ENCODE data around the gene TCTN2.

TCTN2 gene

DNA sequence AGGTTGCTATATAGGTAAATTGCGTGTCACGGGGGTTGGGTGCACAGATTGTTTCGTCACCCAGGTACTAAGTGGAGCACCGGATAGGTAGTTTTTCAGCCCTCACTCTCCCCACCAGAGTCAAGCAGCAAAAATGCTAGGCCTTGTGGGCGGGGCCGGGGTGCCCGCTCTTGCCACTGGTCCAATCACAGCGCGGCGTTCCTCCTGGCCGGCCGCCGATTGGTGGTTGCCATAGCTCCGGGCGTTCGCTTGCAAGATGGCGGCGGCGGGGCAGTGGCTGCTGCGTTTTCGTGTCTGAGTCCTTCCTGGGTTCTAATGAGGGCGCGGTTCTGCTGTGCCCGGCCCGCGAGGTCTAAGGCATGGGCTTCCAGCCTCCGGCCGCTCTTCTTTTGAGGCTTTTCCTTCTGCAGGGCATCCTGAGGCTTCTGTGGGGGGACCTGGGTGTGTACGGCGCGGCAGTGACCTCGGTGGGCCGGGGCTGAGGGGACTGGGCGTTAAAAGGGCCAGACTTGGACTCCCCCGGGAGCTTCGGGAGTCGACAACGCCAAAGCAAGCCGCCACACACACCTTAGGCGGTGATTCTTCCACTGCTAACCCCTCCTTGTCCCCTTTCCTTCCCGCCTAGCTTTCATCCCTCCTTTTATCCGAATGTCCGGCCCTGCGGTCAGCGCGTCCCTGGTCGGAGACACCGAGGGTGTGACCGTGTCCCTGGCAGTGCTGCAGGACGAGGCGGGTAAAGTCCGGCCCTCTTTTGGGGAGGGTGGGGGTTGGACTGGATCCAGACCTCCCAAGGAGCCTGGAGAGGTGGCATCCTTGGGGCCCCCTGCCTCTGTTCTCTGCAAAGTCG lies at the start of gene TCTN2:
TSS of gene TCTN2 (plus strand) at position 232 of the 847 bp plus-strand sequence. CDS start at position 360, 128 bp downstream.
- peak; percentile 82 for DNase-seq (ENCODE audit: low read depth)

- peak; percentile 12 for DNase-seq (ENCODE audit: low read depth)
Observed at GRCh38 chr12:123621619-123622530, 49.0 kb upstream of the TCTN2 start.

- DNase-seq (ENCODE audit: low read depth), result peak; percentile 95
Observed at GRCh38 chr12:123633379-123634141, 37.4 kb upstream of the TCTN2 start, which contains the start of the genes EIF2B1 and GTF2H3. TSS of gene EIF2B1 (minus strand) at chr12:123633686. CDS start at chr12:123633557, 129 bp downstream. TSS of gene GTF2H3 (plus strand) at chr12:123633829. CDS start at chr12:123633860, 31 bp downstream.

- no peak for DNase-seq (ENCODE audit: low read depth)
Observed at GRCh38 chr12:123634142-123634561, 36.8 kb upstream of the TCTN2 start.

DNA sequence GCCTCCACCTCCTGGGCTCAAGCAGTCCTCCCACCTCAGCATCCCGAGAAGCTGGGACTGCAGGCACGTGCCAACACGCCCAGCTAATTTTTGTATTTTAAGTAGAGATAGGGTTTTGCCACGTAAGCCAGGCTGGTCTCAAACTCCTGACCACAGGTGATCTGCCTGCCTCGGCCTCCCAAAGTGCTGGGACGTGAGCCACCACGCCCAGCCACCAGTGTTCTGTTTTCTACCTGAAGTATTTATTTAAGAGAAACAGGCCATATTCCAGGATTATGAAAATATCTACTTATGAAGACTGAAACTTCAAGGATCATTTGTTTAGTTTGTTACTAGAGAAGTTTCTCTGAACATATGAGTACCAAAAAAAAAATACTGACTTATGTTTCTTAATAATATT lies 27.0 kb upstream of the TCTN2 start:
- no peak for DNase-seq (ENCODE audit: low read depth)

GRCh38 chr12:123645380-123645779 lies 25.5 kb upstream of the TCTN2 start:
- no peak for DNase-seq (ENCODE audit: low read depth)

DNA sequence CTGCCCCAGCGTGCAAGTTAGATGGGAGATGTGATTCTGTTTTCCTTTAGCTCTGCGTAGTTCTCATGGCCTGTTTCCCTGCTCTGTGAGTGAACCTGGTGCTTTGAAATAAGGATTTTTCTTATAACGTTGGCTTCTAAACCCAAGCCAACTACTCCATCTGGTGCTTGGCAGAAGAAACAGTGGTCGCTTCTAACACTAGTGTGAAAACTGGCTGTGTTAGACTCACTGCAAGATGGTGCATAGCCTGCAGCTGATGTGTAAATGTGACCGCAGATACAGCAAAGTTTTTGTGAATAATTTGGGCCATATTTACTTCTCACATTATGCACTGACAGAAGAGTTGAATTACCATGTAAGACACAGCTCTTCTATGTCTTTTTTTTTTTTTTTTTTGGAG lies 25.0 kb upstream of the TCTN2 start:
- DNase-seq (ENCODE audit: low read depth), result no peak

- no peak for DNase-seq (ENCODE audit: low read depth)
Observed at GRCh38 chr12:123648401-123648800, 22.5 kb upstream of the TCTN2 start.

GRCh38 chr12:123654129-123654701 lies 16.7 kb upstream of the TCTN2 start:
- DNase-seq (ENCODE audit: low read depth), result no peak

DNA sequence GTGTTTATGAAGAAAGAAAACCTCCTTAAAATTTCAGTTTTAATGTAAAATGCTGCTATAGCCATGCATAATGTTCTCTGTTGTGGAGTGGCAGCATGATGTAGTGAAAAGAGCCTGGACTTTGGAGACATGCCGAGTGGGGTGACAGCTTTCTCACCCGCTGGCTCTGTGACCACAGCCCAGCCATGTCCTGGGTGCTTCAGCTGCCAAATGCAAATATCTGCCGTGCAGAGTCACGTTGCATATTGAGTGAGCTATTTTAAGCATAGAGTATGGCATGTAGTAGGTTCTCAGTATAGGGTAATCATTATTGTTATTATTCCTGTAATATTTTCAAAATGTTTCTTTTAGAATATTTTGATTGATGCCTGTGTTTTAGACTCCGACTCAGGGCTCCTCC lies 15.5 kb upstream of the TCTN2 start:
- DNase-seq (ENCODE audit: low read depth), result no peak

- no peak for DNase-seq (ENCODE audit: low read depth)
Observed at GRCh38 chr12:123656392-123656791, 14.5 kb upstream of the TCTN2 start.

DNA sequence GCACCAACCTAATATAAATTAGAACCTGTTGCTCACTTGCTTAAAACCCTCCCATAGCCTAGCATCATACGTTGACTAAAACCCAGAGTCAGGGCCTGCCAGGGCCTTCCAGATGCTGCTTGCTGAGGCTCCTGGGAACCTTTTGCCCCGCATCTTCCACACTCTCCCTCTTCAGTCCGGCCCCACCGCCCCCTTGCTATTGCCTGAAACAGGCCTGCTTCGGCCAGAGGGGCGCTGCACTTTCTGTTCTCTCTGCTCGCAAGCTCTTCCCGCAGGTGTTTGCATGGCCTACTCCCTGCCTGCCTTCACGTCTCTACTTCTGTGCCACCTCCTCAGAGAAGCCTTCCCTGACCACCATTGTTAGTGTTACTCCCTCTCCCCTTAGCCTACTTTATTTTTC lies 13.7 kb upstream of the TCTN2 start:
- no peak for DNase-seq (ENCODE audit: low read depth)

DNA sequence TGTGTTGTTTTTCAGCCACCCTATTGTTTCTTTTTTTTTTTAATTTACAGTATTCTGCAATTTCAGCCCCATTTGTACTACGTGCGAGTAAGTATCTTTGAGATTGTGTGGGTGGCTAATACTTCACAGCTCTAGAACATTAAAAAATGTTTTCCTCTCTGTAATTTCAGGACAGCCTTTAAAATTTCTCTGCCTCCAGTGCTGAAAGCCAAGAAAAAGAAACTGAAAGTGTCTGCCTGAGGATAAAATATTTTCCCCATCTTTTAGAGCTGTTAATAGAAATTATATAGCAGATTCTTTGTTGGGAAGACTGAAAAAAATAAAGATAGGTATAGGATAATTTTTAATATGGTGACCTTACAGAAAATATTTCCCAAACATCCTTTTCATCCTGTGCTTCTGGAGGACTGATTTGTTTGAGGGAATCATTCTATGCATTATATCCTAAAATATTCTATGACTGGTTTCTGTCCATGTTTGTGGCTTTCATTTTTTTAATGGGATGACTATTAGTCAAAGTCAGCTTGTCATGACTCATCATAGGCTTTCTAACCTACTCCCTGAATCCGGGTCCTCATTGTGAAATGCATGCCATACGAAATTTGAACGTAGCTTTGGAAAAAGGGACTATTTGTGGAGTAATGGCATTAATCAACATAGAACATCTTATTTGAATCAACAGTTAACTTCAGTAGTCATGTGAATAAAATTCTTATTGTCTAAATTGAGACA lies 10.8 kb upstream of the TCTN2 start:
- DNase-seq (ENCODE audit: low read depth), result peak; percentile 88

DNA sequence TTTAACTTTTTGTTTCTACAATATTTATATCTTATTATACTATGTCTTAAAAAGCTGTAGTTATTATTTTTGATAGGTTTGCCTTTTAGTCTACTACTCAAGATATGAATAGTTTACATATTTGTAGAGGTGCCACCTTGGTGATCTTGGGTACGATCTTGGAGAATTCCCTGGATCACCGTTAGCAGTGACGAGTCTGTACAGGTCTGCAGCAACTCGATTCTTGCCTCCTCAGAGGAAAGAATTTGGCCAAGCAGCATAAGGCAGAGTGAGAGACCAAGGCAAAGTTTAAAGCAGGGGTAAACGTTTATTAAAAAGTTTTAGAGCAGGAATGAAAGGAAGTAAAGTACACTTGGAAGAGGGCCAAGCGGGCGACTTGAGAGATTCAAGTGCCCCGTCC lies 3.1 kb upstream of the TCTN2 start:
- DNase-seq (ENCODE audit: low read depth), result no peak

DNA sequence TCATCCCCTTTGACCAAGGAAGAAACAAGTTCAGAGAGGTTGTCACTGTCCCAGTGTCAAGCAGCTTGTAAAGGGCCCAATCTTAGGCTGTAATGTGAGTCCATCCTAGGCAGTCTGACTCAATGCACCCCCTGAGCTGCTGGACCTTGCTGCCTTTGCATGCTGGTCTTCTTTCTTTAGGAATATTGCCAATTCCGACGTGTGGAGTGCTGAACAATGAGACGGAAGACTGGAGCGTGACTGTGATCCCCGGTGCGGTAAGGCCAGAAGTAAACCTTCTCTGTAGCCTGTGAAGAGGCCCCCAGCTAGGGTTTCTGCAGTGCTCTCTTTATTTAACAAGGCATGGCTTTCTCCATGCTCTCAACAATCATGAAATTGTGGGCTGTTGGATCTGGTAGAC lies 963 bp downstream of the TCTN2 start:
- DNase-seq (ENCODE audit: low read depth), result no peak

GRCh38 chr12:123675436-123675835 lies 4.5 kb downstream of the TCTN2 start:
- no peak for DNase-seq (ENCODE audit: low read depth)

GRCh38 chr12:123676616-123677320 lies 5.9 kb downstream of the TCTN2 start:
- no peak for DNase-seq (ENCODE audit: low read depth)

GRCh38 chr12:123678981-123679380 lies 8.1 kb downstream of the TCTN2 start:
- no peak for DNase-seq (ENCODE audit: low read depth)

DNA sequence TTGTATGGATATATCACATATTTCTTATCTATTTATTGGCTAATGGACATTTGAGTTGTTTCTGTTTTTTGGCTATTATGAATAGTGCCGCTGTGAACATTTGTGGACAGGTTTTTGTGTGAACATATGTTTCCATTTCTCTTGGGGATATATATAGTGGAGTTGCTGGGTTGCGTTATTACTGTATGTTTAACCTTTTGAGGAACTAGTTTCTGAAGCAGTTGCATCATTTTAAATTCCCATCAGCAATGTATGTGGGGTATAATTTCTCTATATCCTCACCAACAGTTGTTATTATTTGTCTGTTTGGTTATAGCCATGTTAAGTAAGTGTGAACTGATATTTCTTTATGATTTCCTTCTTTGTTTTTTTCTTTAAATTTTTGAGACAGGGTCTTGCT lies 10.7 kb downstream of the TCTN2 start:
- no peak for DNase-seq (ENCODE audit: low read depth)

DNA sequence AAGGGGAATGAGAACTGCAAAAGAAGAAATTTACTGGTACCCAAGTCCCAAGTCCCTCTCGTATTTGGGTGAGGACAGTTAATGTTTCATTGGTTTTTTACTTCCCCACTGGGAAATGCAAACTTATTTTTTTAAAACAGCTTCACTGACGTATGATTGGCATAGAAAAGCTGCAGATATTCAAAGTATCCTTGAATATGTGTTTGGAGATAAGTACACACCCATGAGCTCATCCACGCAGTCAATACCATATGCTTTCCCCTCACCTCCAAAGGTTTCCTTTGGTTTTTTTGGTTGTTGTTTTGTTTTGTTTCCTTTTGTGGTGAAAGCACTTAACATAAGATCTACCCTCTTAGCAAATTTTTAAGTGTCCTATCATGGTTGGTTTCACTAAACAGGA lies 13.1 kb downstream of the TCTN2 start:
- DNase-seq (ENCODE audit: low read depth), result no peak

Measured in amniotic epithelial cell (primary cell).